ENCODE results near the gene MRNIP.

GRCh38 chr5:179880066-179880650 lies 21.5 kb upstream of the MRNIP start:
- TF ChIP-seq, protein P1, sequence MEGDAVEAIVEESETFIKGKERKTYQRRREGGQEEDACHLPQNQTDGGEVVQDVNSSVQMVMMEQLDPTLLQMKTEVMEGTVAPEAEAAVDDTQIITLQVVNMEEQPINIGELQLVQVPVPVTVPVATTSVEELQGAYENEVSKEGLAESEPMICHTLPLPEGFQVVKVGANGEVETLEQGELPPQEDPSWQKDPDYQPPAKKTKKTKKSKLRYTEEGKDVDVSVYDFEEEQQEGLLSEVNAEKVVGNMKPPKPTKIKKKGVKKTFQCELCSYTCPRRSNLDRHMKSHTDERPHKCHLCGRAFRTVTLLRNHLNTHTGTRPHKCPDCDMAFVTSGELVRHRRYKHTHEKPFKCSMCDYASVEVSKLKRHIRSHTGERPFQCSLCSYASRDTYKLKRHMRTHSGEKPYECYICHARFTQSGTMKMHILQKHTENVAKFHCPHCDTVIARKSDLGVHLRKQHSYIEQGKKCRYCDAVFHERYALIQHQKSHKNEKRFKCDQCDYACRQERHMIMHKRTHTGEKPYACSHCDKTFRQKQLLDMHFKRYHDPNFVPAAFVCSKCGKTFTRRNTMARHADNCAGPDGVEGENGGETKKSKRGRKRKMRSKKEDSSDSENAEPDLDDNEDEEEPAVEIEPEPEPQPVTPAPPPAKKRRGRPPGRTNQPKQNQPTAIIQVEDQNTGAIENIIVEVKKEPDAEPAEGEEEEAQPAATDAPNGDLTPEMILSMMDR (conservative IDR thresholded peaks at IDR 0.05; ENCODE audit: low read depth, low read length): no peak
- no peak for TF ChIP-seq EZH2 (IDR thresholded peaks at IDR 0.05; ENCODE audit: low read length, unreplicated experiment)
- TF ChIP-seq EZH2phosphoT487 (IDR thresholded peaks at IDR 0.05; ENCODE audit: borderline replicate concordance, low read length): no peak
